Neuron (in vitro differentiated cells): ENCODE results near the gene SLC6A7.

Source experiments
- H2AFZ ChIP-seq: one replicate; pipeline ENCODE4 v1.6.1; 2013; ENCODE audit warnings: low read depth, mild to moderate bottlenecking, inconsistent platforms, low read length, moderate library complexity
- H3K27me3 ChIP-seq: one replicate; pipeline ENCODE4 v1.6.1; 2013; ENCODE audit warnings: low read length; ENCODE audit not compliant: insufficient read depth
- H3K36me3 ChIP-seq: one replicate; pipeline ENCODE4 v1.6.1; 2013; ENCODE audit warnings: low read length; ENCODE audit not compliant: insufficient read depth
- H3K4me1 ChIP-seq: one replicate; pipeline ENCODE4 v1.6.1; 2013; ENCODE audit warnings: low read length; ENCODE audit not compliant: insufficient read depth
- H3K4me3 ChIP-seq: 2 replicates; pipeline ENCODE4 v1.5.1; 2013; ENCODE audit warnings: mild to moderate bottlenecking, low read length, moderate library complexity
- H3K9me3 ChIP-seq: one replicate; pipeline ENCODE4 v1.6.1; 2013; ENCODE audit warnings: low read length

SLC6A7 gene

DNA sequence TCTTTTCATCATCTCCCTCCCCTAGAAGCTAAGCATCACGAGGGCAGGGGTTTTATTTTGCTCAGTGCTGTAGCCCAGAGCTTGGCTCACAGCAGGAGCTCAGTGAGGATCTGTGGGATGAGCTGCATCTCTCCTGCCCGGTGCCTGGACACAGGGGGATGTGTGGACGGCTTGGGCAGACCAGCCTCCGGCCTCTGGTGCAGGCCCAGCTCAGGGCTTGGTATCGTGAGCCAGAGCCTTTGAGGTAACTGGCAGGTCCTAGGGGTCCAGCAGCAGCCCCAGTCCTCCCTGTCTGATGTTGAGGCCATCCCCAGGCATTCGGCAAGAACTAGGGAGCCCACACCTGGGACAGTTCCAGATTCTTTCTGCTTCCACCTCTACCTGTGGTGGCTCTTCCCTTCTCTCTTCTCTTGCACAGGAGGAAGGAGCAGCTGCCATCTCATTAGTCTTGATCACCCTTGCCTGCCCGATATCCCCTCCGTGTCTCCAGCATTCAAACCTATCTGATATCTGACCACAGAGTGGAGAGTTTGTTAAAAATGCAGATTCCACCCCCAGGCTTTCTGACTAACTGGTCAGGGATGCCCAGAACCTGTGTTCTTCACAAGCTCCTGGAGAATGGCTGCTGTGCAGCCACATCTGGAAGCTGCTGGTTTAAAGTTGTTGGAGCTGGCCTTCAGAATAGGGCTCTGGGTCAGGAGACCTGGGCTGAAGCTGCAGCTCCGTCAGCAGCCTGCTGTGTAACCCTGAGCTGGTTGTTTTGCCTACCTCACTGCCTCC, 7.9 kb upstream of the SLC6A7 start:
- H3K9me3 ChIP-seq, result no peaks in the 10 kb centered on the region
- no peaks in the 10 kb centered on the region for H3K4me1 ChIP-seq
- H3K4me3 ChIP-seq, result no peak overlapping the region
- no peaks in the 10 kb centered on the region for H3K36me3 ChIP-seq
- no peak overlapping the region for H2AFZ ChIP-seq
- peaks cover 24% of the 10 kb centered on the region for H3K27me3 ChIP-seq

DNA sequence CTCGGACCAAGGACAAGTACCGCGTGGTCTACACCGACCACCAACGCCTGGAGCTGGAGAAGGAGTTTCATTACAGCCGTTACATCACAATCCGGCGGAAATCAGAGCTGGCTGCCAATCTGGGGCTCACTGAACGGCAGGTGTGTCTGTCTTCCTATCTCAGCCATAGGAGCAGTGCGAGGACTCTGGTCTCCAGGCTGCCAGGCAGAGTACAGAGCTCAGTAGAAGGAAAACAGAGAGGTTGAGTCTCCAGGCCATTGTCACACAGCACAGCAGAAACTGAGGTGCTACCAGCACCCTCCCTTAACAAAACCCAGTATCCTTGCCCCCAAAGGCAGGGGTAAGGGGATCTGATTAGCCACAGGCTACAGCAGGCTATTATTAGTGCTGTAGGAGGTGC, 7.1 kb upstream of the SLC6A7 start:
- Histone ChIP-seq H3K9me3 (no peaks in the 10 kb centered on the region), H3K4me1 (no peaks in the 10 kb centered on the region), H2AFZ (no peak overlapping the region), H3K27me3 (peaks cover 28% of the 10 kb centered on the region), H3K4me3 (no peak overlapping the region), H3K36me3 (no peaks in the 10 kb centered on the region)

DNA sequence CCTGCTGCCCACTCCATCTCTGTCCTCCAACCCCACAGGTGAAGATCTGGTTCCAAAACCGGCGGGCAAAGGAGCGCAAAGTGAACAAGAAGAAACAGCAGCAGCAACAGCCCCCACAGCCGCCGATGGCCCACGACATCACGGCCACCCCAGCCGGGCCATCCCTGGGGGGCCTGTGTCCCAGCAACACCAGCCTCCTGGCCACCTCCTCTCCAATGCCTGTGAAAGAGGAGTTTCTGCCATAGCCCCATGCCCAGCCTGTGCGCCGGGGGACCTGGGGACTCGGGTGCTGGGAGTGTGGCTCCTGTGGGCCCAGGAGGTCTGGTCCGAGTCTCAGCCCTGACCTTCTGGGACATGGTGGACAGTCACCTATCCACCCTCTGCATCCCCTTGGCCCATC, 6.4 kb upstream of the SLC6A7 start:
- H3K27me3 ChIP-seq, result peaks cover 35% of the 10 kb centered on the region
- no peaks in the 10 kb centered on the region for H3K36me3 ChIP-seq
- no peak overlapping the region for H3K4me3 ChIP-seq
- H3K9me3 ChIP-seq, result no peaks in the 10 kb centered on the region
- H2AFZ ChIP-seq, result no peak overlapping the region
- no peaks in the 10 kb centered on the region for H3K4me1 ChIP-seq

DNA sequence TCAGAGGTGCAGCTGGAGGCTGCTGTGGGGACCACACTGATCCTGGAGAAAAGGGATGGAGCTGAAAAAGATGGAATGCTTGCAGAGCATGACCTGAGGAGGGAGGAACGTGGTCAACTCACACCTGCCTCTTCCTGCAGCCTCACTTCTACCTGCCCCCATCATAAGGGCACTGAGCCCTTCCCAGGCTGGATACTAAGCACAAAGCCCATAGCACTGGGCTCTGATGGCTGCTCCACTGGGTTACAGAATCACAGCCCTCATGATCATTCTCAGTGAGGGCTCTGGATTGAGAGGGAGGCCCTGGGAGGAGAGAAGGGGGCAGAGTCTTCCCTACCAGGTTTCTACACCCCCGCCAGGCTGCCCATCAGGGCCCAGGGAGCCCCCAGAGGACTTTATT, 5.9 kb upstream of the SLC6A7 start:
- Histone ChIP-seq H3K9me3 (no peaks in the 10 kb centered on the region), H3K27me3 (peaks cover 40% of the 10 kb centered on the region), H3K4me3 (no peak overlapping the region)

DNA sequence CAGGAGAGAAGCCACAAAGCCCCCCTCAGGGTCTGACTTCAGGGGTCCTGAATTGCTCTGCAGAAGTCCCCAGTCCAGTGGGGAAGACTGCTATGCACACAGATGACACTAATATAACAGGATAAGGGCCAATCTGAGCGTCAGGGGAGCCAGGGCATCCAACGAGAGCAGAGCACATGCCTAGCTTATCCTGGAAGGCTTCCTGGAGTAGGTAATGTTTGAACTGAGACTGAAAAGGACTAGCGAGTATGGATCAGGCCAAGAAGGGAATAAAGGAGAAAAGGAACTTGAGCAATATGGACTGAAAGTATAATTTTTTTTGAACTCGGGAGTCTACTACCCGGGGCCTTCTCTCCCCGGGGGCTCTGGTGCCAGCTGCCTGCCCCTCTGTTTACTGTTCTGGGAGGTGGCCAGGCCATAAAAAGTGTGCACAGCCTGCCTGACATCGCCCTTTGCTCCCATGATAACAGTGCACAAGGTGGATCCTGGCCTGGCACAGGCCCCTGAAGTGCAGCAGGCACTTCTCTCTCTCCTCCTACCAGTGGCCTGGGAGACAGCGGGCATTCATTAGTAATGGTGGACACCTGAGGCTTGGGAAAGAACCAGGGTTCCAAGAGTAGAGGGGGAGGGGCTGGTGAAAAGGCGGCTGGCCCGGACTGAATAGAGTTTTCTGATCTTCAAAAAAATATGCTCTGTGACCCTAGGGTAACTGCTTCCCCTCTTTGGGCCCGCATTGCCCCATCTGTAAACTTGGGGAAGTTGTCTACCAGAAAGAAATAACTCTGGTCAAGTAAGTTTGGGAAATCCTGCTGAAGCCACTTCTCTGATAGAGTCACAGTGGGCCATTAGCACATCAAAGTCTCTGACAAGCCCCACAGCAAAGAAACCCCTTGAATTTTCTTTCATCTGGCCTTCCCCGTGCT, 4.6 kb upstream of the SLC6A7 start:
- Histone ChIP-seq H3K27me3 (peaks cover 53% of the 10 kb centered on the region), H3K4me1 (no peaks in the 10 kb centered on the region)

More for the DNA sequence above, 5.9 kb upstream of the SLC6A7 start:
- H3K4me1 ChIP-seq, result no peaks in the 10 kb centered on the region
- no peak overlapping the region for H2AFZ ChIP-seq
- no peaks in the 10 kb centered on the region for H3K36me3 ChIP-seq

DNA sequence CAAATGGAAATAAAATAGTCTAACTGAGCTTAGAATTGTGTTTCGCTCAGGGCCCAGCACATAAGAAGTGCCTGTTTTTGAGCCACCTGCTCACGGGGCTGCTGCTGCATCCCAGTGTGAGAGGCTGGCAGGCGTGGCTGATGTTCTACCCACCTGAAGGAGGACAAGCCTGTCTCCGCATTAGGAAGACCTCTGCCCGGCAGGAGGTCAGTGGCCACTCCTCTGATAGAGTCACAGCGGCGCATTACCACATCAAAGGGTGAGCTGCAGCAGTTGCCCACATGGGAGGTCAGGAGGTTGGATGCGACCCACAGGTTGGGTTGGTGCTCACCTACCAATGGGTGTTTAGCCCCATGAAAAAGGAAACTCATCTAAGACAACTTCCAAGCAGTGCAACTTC, 3.7 kb upstream of the SLC6A7 start:
- Histone ChIP-seq H3K36me3 (no peaks in the 10 kb centered on the region), H3K9me3 (no peaks in the 10 kb centered on the region), H2AFZ (no peak overlapping the region), H3K4me3 (no peak overlapping the region), H3K27me3 (peaks cover 62% of the 10 kb centered on the region), H3K4me1 (no peaks in the 10 kb centered on the region)

More for the DNA sequence above, 4.6 kb upstream of the SLC6A7 start:
- Histone ChIP-seq H3K36me3 (no peaks in the 10 kb centered on the region), H3K4me3 (no peak overlapping the region), H3K9me3 (no peaks in the 10 kb centered on the region), H2AFZ (no peak overlapping the region)

DNA sequence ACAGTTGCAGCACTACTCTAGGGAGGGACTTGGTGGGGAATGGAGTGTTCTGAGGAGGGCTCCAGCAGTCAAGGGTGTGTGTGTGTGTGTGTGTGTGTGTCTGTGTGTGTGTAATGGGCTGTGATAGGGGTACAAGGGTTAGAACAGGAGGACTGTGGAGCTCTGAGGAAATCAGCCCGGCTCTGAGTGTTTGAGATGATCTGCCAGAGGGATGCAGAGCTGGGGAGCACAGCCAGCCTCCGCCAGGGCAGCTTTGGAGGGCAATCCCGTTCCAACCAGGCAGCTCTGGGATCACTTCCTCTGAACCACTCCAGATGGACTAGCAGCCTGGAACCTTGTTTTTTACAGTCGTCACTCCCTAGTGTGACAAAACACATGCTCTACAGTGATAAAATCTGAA, 3.0 kb upstream of the SLC6A7 start:
- no peaks in the 10 kb centered on the region for H3K4me1 ChIP-seq
- peaks cover 67% of the 10 kb centered on the region for H3K27me3 ChIP-seq

DNA sequence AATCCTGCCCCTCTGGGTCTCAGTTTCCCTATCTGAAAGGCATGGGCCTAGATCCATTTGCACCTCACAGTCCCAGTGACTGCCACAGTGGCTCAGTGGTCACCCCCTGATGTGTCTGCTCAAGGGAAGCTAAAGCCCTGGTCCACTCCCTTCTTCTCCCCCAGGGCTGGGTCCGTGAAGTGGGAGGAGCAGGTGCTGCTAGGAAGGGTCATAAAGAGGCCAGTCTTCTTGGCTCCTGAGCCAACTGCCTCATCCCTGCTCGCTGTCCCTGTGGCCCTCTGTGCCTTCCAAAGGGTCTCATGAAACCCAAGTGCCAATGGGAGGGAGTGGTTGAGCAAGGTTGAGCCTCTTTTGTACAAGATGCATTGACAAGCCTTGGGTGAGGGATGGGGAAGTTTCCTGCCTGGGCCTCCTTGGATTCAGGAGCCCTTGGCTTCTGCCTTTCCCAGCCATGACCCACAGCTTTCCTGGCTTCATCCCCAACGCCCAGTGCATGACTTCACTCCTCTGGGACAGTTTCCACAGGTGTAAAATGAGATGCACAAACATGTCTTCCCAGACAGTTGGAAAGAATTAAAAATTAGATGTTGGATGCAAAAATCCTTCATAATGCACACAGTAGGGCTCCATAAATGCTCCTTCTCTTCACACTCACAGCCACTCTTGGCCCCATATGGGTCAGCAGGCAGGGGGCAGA, 1.6 kb upstream of the SLC6A7 start:
- Histone ChIP-seq H3K9me3 (no peaks in the 10 kb centered on the region), H3K4me3 (no peak overlapping the region), H3K27me3 (peaks cover 81% of the 10 kb centered on the region), H3K36me3 (no peaks in the 10 kb centered on the region), H3K4me1 (no peaks in the 10 kb centered on the region), H2AFZ (no peak overlapping the region)

More for the DNA sequence above, 3.0 kb upstream of the SLC6A7 start:
- no peaks in the 10 kb centered on the region for H3K36me3 ChIP-seq
- no peak overlapping the region for H2AFZ ChIP-seq
- H3K4me3 ChIP-seq, result no peak overlapping the region
- H3K9me3 ChIP-seq, result no peaks in the 10 kb centered on the region

DNA sequence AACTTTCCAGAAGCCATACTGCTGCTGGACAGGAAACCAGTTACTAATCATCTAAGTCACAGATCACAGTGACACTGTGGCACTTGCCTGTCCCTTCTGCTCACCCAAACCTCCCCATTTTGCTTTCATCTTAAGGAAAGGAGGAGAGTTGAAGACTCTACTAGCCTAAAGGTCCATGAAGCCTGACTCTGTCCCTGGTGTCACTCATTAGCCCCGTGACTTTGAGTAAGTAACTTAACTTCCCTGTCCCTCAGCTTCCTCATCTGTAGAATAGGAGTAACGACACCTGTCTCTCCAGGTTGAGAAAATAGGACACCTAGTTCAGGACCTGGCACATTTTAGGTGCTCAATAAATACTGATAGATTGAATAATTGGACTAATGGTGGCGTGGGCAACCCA, 536 bp upstream of the SLC6A7 start:
- peaks cover 82% of the 10 kb centered on the region for H3K27me3 ChIP-seq
- H3K4me3 ChIP-seq, result no peak overlapping the region
- no peaks in the 10 kb centered on the region for H3K4me1 ChIP-seq
- no peaks in the 10 kb centered on the region for H3K9me3 ChIP-seq
- no peak overlapping the region for H2AFZ ChIP-seq
- no peaks in the 10 kb centered on the region for H3K36me3 ChIP-seq

DNA sequence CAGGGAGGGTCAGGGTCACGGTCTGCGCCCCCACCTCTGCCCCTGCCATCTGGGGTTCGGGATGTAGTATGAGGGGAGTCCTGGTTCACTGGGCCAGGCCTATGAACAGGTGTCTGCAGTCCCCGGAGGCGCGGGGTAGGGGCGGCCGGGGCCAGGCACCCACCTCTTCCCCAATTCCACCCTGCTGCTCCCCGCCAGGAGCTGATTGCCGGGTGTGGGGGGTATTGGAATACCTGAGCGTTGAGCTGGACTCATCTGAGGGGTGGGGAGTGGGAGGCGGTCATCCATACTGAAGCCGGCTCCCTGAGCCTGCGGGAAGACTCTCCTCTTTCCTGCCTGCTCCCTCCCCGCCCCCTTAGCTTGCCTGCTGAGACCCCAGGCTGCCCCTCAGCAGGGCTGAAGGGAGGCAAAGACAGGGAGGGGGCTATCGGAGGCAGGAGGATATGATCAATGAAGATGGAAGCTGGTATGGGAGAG, 679 bp downstream of the SLC6A7 start:
- Histone ChIP-seq H3K4me1 (no peaks in the 10 kb centered on the region), H3K36me3 (no peaks in the 10 kb centered on the region), H3K27me3 (peaks cover 81% of the 10 kb centered on the region), H2AFZ (no peak overlapping the region), H3K9me3 (no peaks in the 10 kb centered on the region), H3K4me3 (no peak overlapping the region)

DNA sequence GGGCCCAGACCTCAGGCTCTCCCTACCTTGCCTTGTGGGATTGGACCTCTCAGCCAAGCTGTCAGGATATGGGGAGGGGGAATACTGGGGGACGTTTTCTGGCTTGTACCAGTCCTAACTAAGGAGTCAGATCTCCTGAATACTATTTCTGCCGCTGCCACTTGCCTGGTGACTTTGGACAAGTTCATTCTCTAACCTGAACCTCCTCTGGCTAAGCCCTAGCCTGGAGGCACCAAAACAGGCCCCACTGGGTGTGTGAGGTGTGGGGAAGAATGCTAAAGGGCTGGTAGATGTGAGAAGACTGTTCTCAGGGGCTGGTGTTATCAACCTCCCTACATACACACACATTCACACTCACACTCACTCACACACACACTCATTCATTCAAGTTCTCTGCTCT, 1.1 kb downstream of the SLC6A7 start:
- Histone ChIP-seq H2AFZ (no peak overlapping the region), H3K4me1 (no peaks in the 10 kb centered on the region), H3K27me3 (peaks cover 77% of the 10 kb centered on the region), H3K36me3 (no peaks in the 10 kb centered on the region), H3K4me3 (no peak overlapping the region), H3K9me3 (no peaks in the 10 kb centered on the region)

DNA sequence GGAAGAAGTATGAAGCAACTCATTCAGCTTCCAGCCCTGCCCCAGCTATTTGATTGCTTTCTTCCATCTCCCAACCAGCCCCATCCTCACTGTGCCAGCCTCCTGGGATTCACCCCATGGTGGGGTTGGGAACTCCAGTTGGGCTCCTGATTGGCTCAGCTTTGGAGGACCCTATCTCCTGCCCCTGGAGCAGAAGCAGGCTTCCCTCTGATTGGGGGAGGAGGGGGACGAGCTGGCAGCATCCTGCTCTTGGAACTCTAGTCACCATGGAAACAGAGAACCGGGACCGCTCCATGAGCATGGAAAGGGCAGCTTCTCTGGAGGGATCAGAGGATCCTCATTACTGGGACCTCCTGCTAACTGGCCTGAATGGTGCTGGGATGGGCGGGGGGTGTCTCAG, 2.6 kb downstream of the SLC6A7 start:
- Histone ChIP-seq H3K27me3 (peaks cover 67% of the 10 kb centered on the region), H2AFZ (no peak overlapping the region), H3K9me3 (no peaks in the 10 kb centered on the region), H3K4me3 (no peak overlapping the region), H3K36me3 (no peaks in the 10 kb centered on the region), H3K4me1 (no peaks in the 10 kb centered on the region)
